OCI-LY3 (cell line): ENCODE measurements around the gene ZNF526.

Experiments used
- H2AFZ ChIP-seq: fragments of 200-600, 300-600 bp; shearing (Covaris generic); 2 replicates; pipeline ENCODE4 v1.6.0; 2014; ENCODE audit warnings: antibody characterized with exemption, low read depth, low read length
- H3K27ac ChIP-seq: fragments of 200-600, 300-600 bp; sonication (generic); 2 replicates; pipeline ENCODE4 v1.5.1; 2014; ENCODE audit warnings: mild to moderate bottlenecking, low read length, moderate library complexity, mixed read lengths
- H3K27me3 ChIP-seq: fragments of 200-600, 300-600 bp; sonication (generic); 2 replicates; pipeline ENCODE4 v1.6.1; 2014; ENCODE audit warnings: low read depth, low read length, mixed read lengths
- H3K36me3 ChIP-seq: fragments of 200-600, 300-600 bp; sonication (generic); replicated peaks from 2 replicates; pipeline ENCODE3; 2014; ENCODE audit warnings: low read depth, low read length, mixed read lengths
- H3K4me1 ChIP-seq: fragments of 300-600, 200-600 bp; sonication (generic); 2 replicates; pipeline ENCODE4 v1.6.1; 2014; ENCODE audit warnings: low read length, mixed read lengths
- H3K4me2 ChIP-seq: fragments of 200-600, 300-600 bp; sonication (generic); 2 replicates; pipeline ENCODE4 v1.6.1; 2014; ENCODE audit warnings: low read length, mixed read lengths
- H3K4me3 ChIP-seq: fragments of 300-600, 200-600 bp; sonication (generic); 2 replicates; pipeline ENCODE4 v1.5.1; 2014; ENCODE audit warnings: antibody characterized with exemption, mild to moderate bottlenecking, low read length, moderate library complexity
- H3K79me2 ChIP-seq: fragments of 300-600, 200-600 bp; shearing (Covaris generic); 2 replicates; pipeline ENCODE4 v1.6.1; 2014; ENCODE audit warnings: mild to moderate bottlenecking, low read length, mixed read lengths
- H3K9ac ChIP-seq: fragments of 300-600, 200-600 bp; shearing (Covaris generic); 2 replicates; pipeline ENCODE4 v1.6.0; 2014; ENCODE audit warnings: mild to moderate bottlenecking, low read length, moderate library complexity
- H3K9me3 ChIP-seq: fragments of 200-600, 300-600 bp; shearing (Covaris generic); 2 replicates; pipeline ENCODE4 v1.6.1; 2014; ENCODE audit warnings: low read length, mixed read lengths; ENCODE audit not compliant: insufficient read depth
- H4K20me1 ChIP-seq: fragments of 200-600, 300-600 bp; sonication (generic); 2 replicates; pipeline ENCODE4 v1.6.1; 2016; ENCODE audit warnings: low read length, mixed read lengths; ENCODE audit not compliant: insufficient read depth
- EZH2phosphoT487 ChIP-seq: fragments of 200-600 bp; shearing (Covaris generic); IDR thresholded peaks from 2 replicates; pipeline ENCODE4 v1.6.1; 2018; ENCODE audit warnings: antibody characterized with exemption, mixed run types, low read depth
- TF ChIP-seq, protein P1 (sequence below): fragments of 200-600, 300-600 bp; sonication (generic); IDR thresholded peaks from 2 replicates; pipeline ENCODE4 v1.5.1; 2014; ENCODE audit warnings: antibody characterized with exemption, low read length, low read depth

ZNF526 gene

DNA sequence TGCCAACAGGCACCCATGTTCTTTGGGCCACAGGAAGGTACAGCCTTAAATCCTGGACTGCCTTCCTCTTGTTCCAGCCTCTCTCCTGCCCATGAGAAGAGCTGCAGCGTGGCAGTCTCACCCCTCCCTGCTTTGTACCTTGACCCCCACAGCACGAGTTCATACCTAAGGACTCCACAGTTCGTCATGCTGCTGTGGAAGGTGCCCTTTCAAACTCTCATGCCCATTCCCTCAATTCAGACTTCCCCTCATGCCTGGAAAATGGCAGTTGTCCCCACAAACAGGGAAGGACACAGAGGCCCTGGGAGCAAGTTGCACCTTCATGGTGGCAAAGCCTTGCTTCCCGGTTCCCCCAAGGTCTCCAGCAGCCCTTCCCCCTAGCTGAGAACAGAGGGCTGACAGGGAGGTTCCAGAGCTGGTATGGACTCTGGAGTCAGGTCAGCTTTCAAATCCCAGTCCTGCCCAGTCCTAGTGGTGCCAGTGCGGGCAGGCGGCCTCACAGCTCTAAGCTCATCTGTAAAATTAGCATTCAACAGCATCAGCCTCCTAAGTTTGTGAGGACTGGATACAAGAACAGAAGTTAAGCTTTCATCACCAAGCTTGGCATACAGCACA, 13.7 kb downstream of the ZNF526 start:
- Histone ChIP-seq H3K9ac (no peak overlapping the region), H3K9me3 (no peaks in the 10 kb centered on the region), H3K36me3 (peaks cover 73% of the 10 kb centered on the region), H3K4me2 (no peak overlapping the region), H3K4me1 (no peaks in the 10 kb centered on the region), H4K20me1 (peaks cover 11% of the 10 kb centered on the region; the same call in 1 of the 2 replicates), H3K27me3 (no peaks in the 10 kb centered on the region), H2AFZ (no peak overlapping the region), H3K79me2 (peaks cover 22% of the 10 kb centered on the region), H3K27ac (no peak overlapping the region), H3K4me3 (no peak overlapping the region)
- no peak for TF ChIP-seq EZH2phosphoT487
- TF ChIP-seq, protein P1, sequence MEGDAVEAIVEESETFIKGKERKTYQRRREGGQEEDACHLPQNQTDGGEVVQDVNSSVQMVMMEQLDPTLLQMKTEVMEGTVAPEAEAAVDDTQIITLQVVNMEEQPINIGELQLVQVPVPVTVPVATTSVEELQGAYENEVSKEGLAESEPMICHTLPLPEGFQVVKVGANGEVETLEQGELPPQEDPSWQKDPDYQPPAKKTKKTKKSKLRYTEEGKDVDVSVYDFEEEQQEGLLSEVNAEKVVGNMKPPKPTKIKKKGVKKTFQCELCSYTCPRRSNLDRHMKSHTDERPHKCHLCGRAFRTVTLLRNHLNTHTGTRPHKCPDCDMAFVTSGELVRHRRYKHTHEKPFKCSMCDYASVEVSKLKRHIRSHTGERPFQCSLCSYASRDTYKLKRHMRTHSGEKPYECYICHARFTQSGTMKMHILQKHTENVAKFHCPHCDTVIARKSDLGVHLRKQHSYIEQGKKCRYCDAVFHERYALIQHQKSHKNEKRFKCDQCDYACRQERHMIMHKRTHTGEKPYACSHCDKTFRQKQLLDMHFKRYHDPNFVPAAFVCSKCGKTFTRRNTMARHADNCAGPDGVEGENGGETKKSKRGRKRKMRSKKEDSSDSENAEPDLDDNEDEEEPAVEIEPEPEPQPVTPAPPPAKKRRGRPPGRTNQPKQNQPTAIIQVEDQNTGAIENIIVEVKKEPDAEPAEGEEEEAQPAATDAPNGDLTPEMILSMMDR, result no peak

- Histone ChIP-seq H3K27ac (no peak overlapping the region), H3K36me3 (peaks cover 70% of the 10 kb centered on the region), H3K9me3 (no peaks in the 10 kb centered on the region), H3K4me3 (no peak overlapping the region), H3K9ac (no peak overlapping the region), H3K4me2 (no peak overlapping the region), H3K79me2 (peaks cover 22% of the 10 kb centered on the region), H3K27me3 (no peaks in the 10 kb centered on the region), H3K4me1 (no peaks in the 10 kb centered on the region), H4K20me1 (peaks cover 5% of the 10 kb centered on the region; the same call in 1 of the 2 replicates), H2AFZ (no peak overlapping the region)
- TF ChIP-seq, protein P1, result no peak
- TF ChIP-seq EZH2phosphoT487, result no peak
Observed at GRCh38 chr19:42234364-42234763, 14.3 kb downstream of the ZNF526 start.

DNA sequence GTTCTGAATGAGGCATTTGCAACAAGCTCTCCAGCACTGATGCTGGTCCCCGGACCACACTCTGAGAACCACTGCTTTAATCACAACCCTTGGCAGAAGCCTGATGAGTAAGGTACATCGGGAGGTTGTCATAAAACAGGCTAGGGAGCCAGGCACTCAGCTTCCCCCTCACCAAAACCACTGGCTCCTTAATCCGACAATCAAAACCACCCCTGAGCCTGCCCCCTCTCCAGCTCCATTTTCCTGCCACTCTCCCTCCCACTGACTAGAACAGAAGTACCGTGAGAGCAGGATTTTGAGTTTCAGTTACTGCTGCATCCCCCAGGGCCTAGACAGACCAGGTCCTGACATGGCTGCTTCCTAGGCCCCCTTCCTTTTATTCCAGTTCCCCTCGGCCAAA, 15.1 kb downstream of the ZNF526 start:
- H4K20me1 ChIP-seq, result no peaks in the 10 kb centered on the region; the same call in 1 of the 2 replicates

DNA sequence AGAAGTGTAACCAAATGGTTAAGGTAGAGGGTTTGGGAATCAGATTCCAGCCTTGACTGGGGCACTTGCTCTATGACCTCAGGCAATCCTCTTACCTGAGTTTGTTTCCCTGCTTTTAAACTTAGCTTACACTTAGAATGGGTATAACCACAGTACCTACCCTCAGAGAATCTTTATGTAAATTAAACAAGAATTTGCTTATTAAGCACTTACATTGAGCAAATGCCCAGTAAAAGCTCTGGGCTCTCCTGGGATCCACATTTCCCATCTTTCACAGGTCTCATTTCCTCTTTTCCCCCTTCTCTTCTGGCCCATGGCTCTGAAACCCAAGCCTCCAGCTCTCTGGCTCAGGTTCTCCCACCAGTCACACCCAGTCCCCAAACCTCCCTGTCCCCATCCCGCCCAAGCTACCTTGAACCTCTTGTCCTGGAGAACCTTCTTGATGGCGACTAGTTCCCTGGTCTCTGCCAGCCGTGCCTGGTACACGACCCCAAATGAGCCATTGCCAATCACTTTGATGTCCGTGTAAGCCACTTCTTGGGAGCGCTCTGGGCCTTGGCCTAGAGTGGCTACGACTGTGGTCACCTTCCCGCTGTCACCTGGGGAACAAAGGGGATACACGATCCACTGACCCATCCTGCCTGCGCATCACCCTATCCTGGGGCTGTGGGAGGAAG, 19.6 kb downstream of the ZNF526 start:
- TF ChIP-seq EZH2phosphoT487, result no peak
- TF ChIP-seq, protein P1, result no peak
- H3K27me3 ChIP-seq, result no peaks in the 10 kb centered on the region
- H3K27ac ChIP-seq, result no peak overlapping the region
- no peaks in the 10 kb centered on the region for H4K20me1 ChIP-seq
- no peak overlapping the region for H3K9ac ChIP-seq
- peaks cover 33% of the 10 kb centered on the region for H3K36me3 ChIP-seq
- H2AFZ ChIP-seq, result no peak overlapping the region
- H3K9me3 ChIP-seq, result no peaks in the 10 kb centered on the region
- H3K4me2 ChIP-seq, result no peak overlapping the region
- H3K79me2 ChIP-seq, result peaks cover 43% of the 10 kb centered on the region
- no peak overlapping the region for H3K4me3 ChIP-seq
- peaks cover 12% of the 10 kb centered on the region for H3K4me1 ChIP-seq

More for the DNA sequence above, 15.1 kb downstream of the ZNF526 start:
- TF ChIP-seq EZH2phosphoT487, result no peak
- TF ChIP-seq, protein P1, result no peak
- Histone ChIP-seq H3K4me2 (no peak overlapping the region), H3K9me3 (no peaks in the 10 kb centered on the region), H3K79me2 (peaks cover 22% of the 10 kb centered on the region), H3K27ac (no peak overlapping the region), H3K4me1 (no peaks in the 10 kb centered on the region), H3K9ac (no peak overlapping the region), H3K4me3 (no peak overlapping the region), H2AFZ (no peak overlapping the region), H3K36me3 (peaks cover 67% of the 10 kb centered on the region), H3K27me3 (no peaks in the 10 kb centered on the region)
